Gastrocnemius medialis (tissue), 4 donors: ENCODE data around the gene ZBTB44. TPM values are rescaled to one million over a fixed set of nuclear protein-coding genes. Genes with fewer than 3 reads are reported as not detected.

ENCODE experiments used
- ATAC-seq, 2 donors: fragments of 150-250 bp; one replicate each; pipeline ENCODE4 v1.9.1; 2016
- DNase-seq, 2 donors: peaks; one replicate each; pipeline ENCODE4 v3.0.0-alpha.2; 2019
- H3K27ac ChIP-seq, 4 donors: fragments of 200-600 bp; sonication (generic); 1 replicate in 1 of 4; 2 replicates in 3 of 4; pipeline ENCODE4 v1.5.1; 2016 to 2018; ENCODE audit warnings: mild to moderate bottlenecking in 2 of 4, moderate library complexity in 1 of 4
- H3K27me3 ChIP-seq, 3 donors: fragments of 200-600 bp; sonication (generic) in 2 of 3; 1 replicate in 1 of 3; 2 replicates in 2 of 3; pipeline versions ENCODE4 v1.5.1 to v1.6.0; 2016 to 2019; ENCODE audit warnings: mild to moderate bottlenecking in 1 of 3, moderate library complexity in 1 of 3
- H3K36me3 ChIP-seq, 2 donors: fragments of 200-600 bp; sonication (generic) in 1 of 2; one replicate each; pipeline ENCODE4 v1.5.1; 2017 to 2018
- H3K4me1 ChIP-seq, 2 donors: fragments of 200-600 bp; sonication (generic) in 1 of 2; one replicate each; pipeline ENCODE4 v1.5.1; 2016 to 2017; ENCODE audit warnings: mild to moderate bottlenecking in 2 of 2
- H3K4me3 ChIP-seq, 4 donors: fragments of 200-600 bp; sonication (generic) in 3 of 4; 1 replicate in 1 of 4; 2 replicates in 3 of 4; pipeline ENCODE4 v1.5.1; 2016 to 2019; ENCODE audit warnings: mild to moderate bottlenecking in 2 of 4
- H3K9me3 ChIP-seq, 3 donors: fragments of 200-600 bp; sonication (generic) in 2 of 3; 1 replicate in 1 of 3; 2 replicates in 2 of 3; pipeline ENCODE4 v1.5.1; 2016 to 2019
- POLR2A ChIP-seq, 2 donors: fragments of 450-650 bp; IDR thresholded peaks; one replicate each; pipeline ENCODE4 v1.6.1; 2017; ENCODE audit warnings: antibody characterized with exemption in 2 of 2, mild to moderate bottlenecking in 2 of 2, moderate library complexity in 2 of 2
- in situ Hi-C, 4 donors: fragments of 200-750 bp; cut with MboI; loops; one replicate each; pipeline versions ENCODE4 v1.15.0 to v1.8.0; 2017; ENCODE audit warnings: low sequenced_read_pairs in 4 of 4
- intact Hi-C: fragments of 100-400 bp; cut with DNase I; formaldehyde crosslinking; loops from one replicate; pipeline ENCODE4 v1.15.1; 2023; ENCODE audit warnings: low total_unique reads
- total RNA-seq, 4 donors: library from RNA; depleted of rRNA; stranded (reverse); fragments of >200 nt; gene quantifications; one replicate each; pipeline versions ENCODE4 v1.1.0 to v1.2.3, GENCODE V29; 2016
- TF ChIP-seq, protein P1 (sequence below), 5 experiments: fragments of 450-650 bp in 3 of 5; fragments of 200-600 bp in 2 of 5; sonication (generic) in 2 of 5; IDR thresholded peaks in 4 of 5; conservative IDR thresholded peaks in 1 of 5; 1 replicate in 4 of 5; 2 replicates in 1 of 5; pipeline ENCODE4 v1.5.1; 2016 to 2019; ENCODE audit warnings: antibody characterized with exemption in 5 of 5, mild to moderate bottlenecking in 3 of 5, moderate library complexity in 3 of 5

ZBTB44 gene
- total RNA-seq, 4 donors from 2014 or later, result 57.4 to 108 (median 68.8) TPM

DNA sequence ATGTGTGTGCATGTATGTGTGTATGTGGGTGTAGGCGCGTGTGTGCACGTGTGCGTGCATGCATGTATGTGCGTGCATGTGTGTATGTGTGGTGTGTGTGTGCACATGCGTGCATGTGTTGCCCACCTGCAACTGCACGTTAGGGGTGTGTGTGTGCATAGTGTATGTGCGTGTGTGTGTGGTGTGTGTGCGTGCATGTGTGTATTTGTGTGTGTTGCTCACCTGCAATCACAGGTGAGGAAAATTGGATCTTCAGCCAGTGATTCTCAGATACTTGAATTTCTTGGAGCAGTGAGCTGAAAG is 100.8 kb downstream of the ZBTB44 start:
- in situ Hi-C loops (loop anchor here (10.0 to 25.0 kb wide), 5 partner anchors 173 to 673 kb away; partner anchors contain the start of gene ADAMTS8 (in 1 of the 4)), intact Hi-C loops (loop anchor here (5.0 to 10.0 kb wide), 4 partner anchors 168 to 681 kb away; partner anchors contain the start of gene ADAMTS8)
- no peaks in the 10 kb centered on the region for H3K36me3 ChIP-seq
- peaks cover 0 to 7% of the 10 kb centered on the region in 2 donors for H3K4me1 ChIP-seq
- H3K27me3 ChIP-seq, result no peaks in the 10 kb centered on the region
- H3K9me3 ChIP-seq, result no peaks in the 10 kb centered on the region
- H3K27ac ChIP-seq, result no peak overlapping the region
- TF ChIP-seq POLR2A (IDR thresholded peaks at IDR 0.05), result no peak
- TF ChIP-seq, protein P1, sequence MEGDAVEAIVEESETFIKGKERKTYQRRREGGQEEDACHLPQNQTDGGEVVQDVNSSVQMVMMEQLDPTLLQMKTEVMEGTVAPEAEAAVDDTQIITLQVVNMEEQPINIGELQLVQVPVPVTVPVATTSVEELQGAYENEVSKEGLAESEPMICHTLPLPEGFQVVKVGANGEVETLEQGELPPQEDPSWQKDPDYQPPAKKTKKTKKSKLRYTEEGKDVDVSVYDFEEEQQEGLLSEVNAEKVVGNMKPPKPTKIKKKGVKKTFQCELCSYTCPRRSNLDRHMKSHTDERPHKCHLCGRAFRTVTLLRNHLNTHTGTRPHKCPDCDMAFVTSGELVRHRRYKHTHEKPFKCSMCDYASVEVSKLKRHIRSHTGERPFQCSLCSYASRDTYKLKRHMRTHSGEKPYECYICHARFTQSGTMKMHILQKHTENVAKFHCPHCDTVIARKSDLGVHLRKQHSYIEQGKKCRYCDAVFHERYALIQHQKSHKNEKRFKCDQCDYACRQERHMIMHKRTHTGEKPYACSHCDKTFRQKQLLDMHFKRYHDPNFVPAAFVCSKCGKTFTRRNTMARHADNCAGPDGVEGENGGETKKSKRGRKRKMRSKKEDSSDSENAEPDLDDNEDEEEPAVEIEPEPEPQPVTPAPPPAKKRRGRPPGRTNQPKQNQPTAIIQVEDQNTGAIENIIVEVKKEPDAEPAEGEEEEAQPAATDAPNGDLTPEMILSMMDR (IDR thresholded peaks at IDR 0.05 in 4 of 5, conservative IDR thresholded peaks at IDR 0.05 in 1 of 5), result no peak
- H3K4me3 ChIP-seq, result no peak overlapping the region
- no peak for DNase-seq
- no peak for ATAC-seq

GRCh38 chr11:130213143-130213978 is 101.4 kb downstream of the ZBTB44 start:
- Histone ChIP-seq H3K27ac (no peak overlapping the region), H3K4me3 (no peak overlapping the region), H3K9me3 (no peaks in the 10 kb centered on the region), H3K36me3 (no peaks in the 10 kb centered on the region), H3K27me3 (no peaks in the 10 kb centered on the region), H3K4me1 (peaks cover 0 to 7% of the 10 kb centered on the region in 2 donors)
- DNase-seq, result peak in 1 of 2 donors; percentile 27
- intact Hi-C loops (loop anchor here (5.0 to 10.0 kb wide), 4 partner anchors 169 to 681 kb away; partner anchors contain the start of gene ADAMTS8), in situ Hi-C loops (loop anchor here (10.0 to 25.0 kb wide), 5 partner anchors 174 to 674 kb away; partner anchors contain the start of gene ADAMTS8 (in 1 of the 4))
- peak; percentile 75 to 89 for ATAC-seq
- TF ChIP-seq, protein P1 (IDR thresholded peaks at IDR 0.05 in 4 of 5, conservative IDR thresholded peaks at IDR 0.05 in 1 of 5), result peak; percentile 79 to 98 (median 88)
- no peak for TF ChIP-seq POLR2A (IDR thresholded peaks at IDR 0.05)

- intact Hi-C loops (loop anchor here (5.0 to 10.0 kb wide), 4 partner anchors 170 to 682 kb away; partner anchors contain the start of gene ADAMTS8), in situ Hi-C loops (loop anchor here (10.0 to 25.0 kb wide), 5 partner anchors 175 to 675 kb away; partner anchors contain the start of gene ADAMTS8 (in 1 of the 4))
- Histone ChIP-seq H3K4me3 (no peak overlapping the region), H3K36me3 (no peaks in the 10 kb centered on the region), H3K27me3 (no peaks in the 10 kb centered on the region), H3K4me1 (peaks cover 0 to 7% of the 10 kb centered on the region in 2 donors), H3K9me3 (no peaks in the 10 kb centered on the region), H3K27ac (no peak overlapping the region)
- TF ChIP-seq, protein P1 (IDR thresholded peaks at IDR 0.05 in 4 of 5, conservative IDR thresholded peaks at IDR 0.05 in 1 of 5), result no peak
- no peak for TF ChIP-seq POLR2A (IDR thresholded peaks at IDR 0.05)
- ATAC-seq (no peak), DNase-seq (no peak)
Observed at GRCh38 chr11:130212431-130212961, 102.2 kb downstream of the ZBTB44 start.

DNA sequence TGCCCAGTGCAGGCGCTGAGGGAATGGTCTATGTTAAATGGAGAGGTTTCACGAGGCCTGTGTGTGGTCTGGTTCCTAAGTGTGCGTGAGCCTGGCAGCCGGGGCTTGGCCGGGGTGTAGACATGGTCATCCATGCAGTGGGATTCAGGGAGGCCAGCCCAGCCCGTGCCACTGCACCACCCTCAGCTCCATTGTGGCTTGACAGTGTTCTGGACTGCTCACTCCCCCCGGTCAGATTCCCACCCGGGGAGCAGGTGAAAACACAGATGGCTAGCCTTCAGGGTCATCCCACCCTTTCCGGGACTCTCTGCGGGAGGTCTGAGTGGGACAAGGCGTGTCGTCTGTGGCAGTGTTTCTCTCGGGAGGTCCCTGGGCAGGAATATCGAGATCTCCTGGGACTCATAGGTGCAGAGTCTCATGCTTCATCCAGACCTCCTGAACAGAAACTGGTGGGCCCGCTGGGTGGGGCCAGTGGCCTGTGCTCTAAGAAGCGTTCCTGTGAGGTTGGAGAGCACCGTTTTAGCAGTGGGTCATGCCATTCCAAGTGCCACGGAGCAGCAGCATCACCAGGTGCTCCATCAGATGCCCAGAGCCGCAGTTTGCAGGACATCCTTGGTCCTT is 102.8 kb downstream of the ZBTB44 start:
- TF ChIP-seq, protein P1 (IDR thresholded peaks at IDR 0.05 in 4 of 5, conservative IDR thresholded peaks at IDR 0.05 in 1 of 5), result no peak
- no peak for TF ChIP-seq POLR2A (IDR thresholded peaks at IDR 0.05)
- Histone ChIP-seq H3K27me3 (no peaks in the 10 kb centered on the region), H3K27ac (no peak overlapping the region), H3K4me3 (no peak overlapping the region), H3K36me3 (no peaks in the 10 kb centered on the region), H3K9me3 (no peaks in the 10 kb centered on the region), H3K4me1 (peaks cover 0 to 7% of the 10 kb centered on the region in 2 donors)
- intact Hi-C loops (loop anchor here (5.0 to 10.0 kb wide), 4 partner anchors 170 to 683 kb away; partner anchors contain the start of gene ADAMTS8), in situ Hi-C loops (loop anchor here (10.0 to 25.0 kb wide), 5 partner anchors 175 to 675 kb away; partner anchors contain the start of gene ADAMTS8 (in 1 of the 4))
- DNase-seq, result no peak
- no peak for ATAC-seq
